ENCODE measurements around the gene GFOD2. TPM values are rescaled to one million over a fixed set of nuclear protein-coding genes. Genes with fewer than 3 reads are reported as not detected.

Gene GFOD2
- total RNA-seq, 1 donor from 2014 or later = 12.5 TPM

DNA sequence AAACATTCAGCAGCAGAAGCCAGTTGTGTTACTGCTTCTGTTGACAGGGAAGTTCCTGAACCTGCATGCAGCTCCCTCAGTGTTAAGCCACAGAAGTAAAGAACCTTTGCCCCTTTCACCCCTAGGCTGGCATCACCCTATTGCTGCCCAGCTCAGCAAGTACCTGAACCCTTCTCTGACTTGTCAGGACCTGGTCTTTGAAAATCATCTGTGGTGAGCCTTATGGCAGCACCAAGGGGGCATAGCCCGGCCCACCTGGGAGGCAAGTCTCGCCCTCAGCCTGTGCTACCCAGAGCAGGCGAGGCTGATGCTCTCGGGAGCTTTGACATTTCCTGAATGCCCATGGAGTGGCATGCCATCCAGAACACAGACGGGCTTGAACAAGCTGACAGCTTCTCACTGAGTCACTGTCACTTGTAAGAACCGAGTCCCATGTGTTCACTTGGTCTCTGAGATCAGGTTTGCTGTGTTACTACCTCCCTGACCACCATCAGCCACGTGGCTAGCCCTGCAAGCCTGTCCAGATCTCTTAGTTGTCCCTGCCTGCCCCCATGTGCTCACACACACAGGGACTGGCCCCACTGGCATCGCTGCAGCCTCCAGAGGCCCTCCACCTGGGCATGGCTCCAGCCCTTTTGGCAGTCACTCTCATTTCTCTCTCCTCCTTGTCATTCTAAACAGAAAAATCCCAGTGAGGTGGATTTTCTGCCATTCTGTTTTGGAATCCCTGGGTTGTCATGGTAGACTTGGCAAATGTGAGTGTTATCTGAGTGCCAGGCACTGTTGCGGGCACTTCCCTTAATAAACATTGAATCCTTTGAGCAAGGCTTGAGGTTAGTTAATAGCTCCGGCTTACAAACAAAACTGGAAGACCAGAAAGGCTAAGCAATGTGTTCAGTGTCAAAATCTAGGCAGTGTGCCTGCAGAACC, 77.1 kb downstream of the GFOD2 start:
- peak; percentile 33 for DNase-seq

DNA sequence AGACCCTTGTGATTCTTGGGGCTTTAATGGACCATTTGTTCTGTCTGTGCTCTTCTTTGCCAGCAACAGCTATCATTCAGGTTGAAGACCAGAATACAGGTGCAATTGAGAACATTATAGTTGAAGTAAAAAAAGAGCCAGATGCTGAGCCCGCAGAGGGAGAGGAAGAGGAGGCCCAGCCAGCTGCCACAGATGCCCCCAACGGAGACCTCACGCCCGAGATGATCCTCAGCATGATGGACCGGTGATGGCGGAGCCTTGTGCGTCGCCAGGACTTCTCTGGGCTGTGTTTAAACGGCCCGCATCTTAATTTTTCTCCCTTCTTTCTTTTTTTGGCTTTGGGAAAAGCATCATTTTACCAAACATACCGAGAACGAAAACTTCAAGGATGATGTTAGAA, 81.5 kb downstream of the GFOD2 start:
- DNase-seq = no peak

DNA sequence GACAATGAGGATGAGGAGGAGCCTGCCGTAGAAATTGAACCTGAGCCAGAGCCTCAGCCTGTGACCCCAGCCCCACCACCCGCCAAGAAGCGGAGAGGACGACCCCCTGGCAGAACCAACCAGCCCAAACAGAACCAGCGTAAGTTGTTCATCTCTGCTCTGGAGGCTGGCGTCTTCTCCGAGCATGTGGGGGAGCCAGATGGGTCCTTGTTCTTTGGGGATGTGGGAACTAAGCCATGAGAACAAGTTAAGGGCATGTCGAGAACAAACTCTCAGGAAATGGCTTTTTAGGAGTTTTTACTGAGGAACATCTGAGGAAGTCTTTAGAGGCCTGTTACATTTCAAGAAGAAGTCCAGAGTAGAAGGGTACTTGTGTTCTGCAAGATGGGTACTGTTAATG, 82.4 kb downstream of the GFOD2 start:
- DNase-seq = no peak

DNA sequence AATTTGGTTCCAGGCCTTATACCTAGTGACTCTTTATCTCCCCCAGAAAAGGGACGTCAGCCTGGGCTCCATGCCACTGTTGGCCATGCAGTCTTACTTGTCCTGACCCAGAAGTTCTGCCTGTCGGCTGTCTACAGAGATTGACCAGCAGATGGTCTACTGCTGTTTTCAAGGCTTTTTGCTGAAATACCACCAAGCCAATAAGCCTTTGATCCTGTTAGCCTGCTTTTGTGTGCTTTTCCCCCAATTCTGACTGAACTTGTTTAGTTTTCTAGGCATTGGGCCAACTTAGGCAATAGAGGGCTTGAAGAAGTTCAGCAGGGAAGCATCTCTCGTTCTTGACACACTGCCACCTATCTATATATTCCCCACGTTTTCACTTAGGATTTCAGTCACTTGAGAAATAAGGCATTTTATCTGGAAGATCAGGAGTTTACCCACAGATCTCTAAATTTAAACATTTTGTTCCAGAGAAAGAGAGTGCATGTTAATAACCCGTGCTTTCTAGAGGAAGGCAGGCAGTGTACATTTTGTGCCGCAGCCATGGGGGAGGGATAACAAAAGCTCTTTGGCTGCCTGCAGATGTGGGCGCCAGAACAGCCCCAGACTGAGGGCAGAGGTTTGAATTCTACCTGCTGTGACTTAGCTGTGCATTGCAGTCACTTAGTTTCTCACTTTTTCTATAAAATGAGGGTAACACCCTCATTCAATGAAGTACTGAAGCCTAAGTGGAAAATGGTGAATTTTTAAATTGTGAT, 86.5 kb downstream of the GFOD2 start:
- peak; percentile 58 for DNase-seq

DNA sequence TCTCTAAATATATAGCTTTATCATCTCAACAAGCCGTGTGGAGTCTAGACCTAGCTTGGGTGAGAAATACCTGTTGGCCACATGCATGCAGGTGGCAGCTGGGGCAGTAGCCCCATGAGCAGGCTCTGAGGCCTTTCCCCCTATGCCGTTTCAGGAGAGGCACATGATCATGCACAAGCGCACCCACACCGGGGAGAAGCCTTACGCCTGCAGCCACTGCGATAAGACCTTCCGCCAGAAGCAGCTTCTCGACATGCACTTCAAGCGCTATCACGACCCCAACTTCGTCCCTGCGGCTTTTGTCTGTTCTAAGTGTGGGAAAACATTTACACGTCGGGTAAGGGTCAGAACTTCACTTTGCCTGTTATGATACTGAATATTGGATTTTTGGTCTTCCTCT, 90.9 kb downstream of the GFOD2 start:
- no peak for DNase-seq

Other genes starting within 250 kb of the GFOD2 start
- gene ATP6V0D1, start 238.2 kb downstream of the GFOD2 start, total RNA-seq = 90.3 TPM
- not detected for gene AGRP, start 235.8 kb downstream of the GFOD2 start, total RNA-seq
- gene RIPOR1, start 190.5 kb downstream of the GFOD2 start, total RNA-seq = 50.5 TPM
- 40.0 TPM for gene CTCF, start 156.8 kb downstream of the GFOD2 start, total RNA-seq
- gene CARMIL2, start 74.2 kb downstream of the GFOD2 start, total RNA-seq = 2.3 TPM
- 7.3 TPM for gene ACD, start 59.1 kb downstream of the GFOD2 start, total RNA-seq
- 2.2 TPM for gene PARD6A, start 58.4 kb downstream of the GFOD2 start, total RNA-seq
- gene ENKD1, start 52.6 kb downstream of the GFOD2 start, total RNA-seq = 13.6 TPM
- gene C16orf86, start 52.5 kb downstream of the GFOD2 start, total RNA-seq = 3.4 TPM
- gene RANBP10, start 87.2 kb upstream of the GFOD2 start, total RNA-seq = 10.5 TPM
- 1.1 TPM for gene TSNAXIP1, start 87.6 kb upstream of the GFOD2 start, total RNA-seq
- gene THAP11, start 123.0 kb upstream of the GFOD2 start, total RNA-seq = 50.7 TPM
- gene NUTF2, start 127.6 kb upstream of the GFOD2 start, total RNA-seq = 124 TPM
- gene CENPT, start 128.4 kb upstream of the GFOD2 start, total RNA-seq = 20.8 TPM
- gene EDC4, start 153.7 kb upstream of the GFOD2 start, total RNA-seq = 67.6 TPM
- gene NRN1L, start 165.6 kb upstream of the GFOD2 start, total RNA-seq = not detected
- gene PSKH1, start 173.9 kb upstream of the GFOD2 start, total RNA-seq = 18.9 TPM
- gene CTRL, start 212.5 kb upstream of the GFOD2 start, total RNA-seq = 0.51 TPM
- gene PSMB10, start 217.5 kb upstream of the GFOD2 start, total RNA-seq = 50.2 TPM
- gene LCAT, start 224.8 kb upstream of the GFOD2 start, total RNA-seq = 7.3 TPM
- 70.4 TPM for gene SLC12A4, start 249.3 kb upstream of the GFOD2 start, total RNA-seq